GM10266 (cell line): ENCODE data around the gene ZNF575.
A peak's percentile ranks its signal among the peaks of the same experiment; 100 is the strongest.

Experiments used
- DNase-seq: peaks from one replicate; pipeline ENCODE4 v3.0.0; 2012; ENCODE audit errors: extremely low spot score
- TF ChIP-seq, protein P1 (sequence below): IDR thresholded peaks from 2 replicates; pipeline ENCODE4 v1.5.1; 2012; ENCODE audit warnings: mild to moderate bottlenecking, low read depth; ENCODE audit not compliant: control insufficient read depth, insufficient read depth; ENCODE audit errors: missing control alignments

The ZNF575 gene

DNA sequence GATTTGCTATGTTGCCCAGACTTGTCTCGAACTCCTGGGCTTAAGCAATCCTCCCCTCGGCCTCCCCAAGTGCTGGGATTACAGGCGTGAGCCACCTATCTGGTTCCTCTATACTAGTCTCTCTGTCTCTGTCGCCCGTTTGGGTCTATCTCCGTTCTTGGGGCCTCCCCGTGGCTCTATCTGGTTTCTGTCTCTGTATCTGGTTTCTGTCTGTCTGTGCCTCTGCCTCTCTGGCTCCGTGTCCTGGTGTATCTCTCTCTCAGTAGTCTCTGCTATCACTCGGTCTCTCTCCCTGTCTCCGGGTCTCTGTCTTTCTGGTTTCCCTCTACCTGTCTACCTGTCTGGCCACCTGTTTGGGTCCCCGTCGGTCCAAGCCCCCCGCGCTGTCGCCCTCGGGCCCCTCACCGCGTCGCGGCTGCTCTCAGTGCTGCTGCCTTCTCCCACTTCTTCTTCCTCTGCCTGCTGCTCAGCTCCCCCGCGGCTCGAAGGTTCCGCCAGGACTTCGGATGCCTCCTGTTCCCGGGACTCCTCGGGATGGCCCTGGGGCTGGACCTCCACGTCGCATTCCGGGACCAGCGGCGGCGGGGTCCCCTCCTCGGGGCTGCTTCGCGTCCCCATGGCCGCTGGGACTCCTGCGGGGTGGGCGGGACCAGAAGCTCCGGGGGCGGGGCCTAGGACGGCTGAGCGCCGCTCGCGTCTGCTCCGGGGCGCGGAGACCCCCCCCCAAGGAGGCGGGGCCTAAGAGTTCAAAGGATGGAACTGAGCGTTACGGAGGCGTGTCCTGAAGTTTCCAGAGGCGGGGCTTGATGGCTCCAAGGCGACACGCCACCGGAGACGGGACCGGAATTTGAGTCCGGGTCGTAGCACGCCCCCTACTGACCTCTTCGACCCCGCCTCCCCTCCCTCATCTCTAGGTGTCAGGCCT, 29.2 kb upstream of the ZNF575 start:
- TF ChIP-seq, protein P1, sequence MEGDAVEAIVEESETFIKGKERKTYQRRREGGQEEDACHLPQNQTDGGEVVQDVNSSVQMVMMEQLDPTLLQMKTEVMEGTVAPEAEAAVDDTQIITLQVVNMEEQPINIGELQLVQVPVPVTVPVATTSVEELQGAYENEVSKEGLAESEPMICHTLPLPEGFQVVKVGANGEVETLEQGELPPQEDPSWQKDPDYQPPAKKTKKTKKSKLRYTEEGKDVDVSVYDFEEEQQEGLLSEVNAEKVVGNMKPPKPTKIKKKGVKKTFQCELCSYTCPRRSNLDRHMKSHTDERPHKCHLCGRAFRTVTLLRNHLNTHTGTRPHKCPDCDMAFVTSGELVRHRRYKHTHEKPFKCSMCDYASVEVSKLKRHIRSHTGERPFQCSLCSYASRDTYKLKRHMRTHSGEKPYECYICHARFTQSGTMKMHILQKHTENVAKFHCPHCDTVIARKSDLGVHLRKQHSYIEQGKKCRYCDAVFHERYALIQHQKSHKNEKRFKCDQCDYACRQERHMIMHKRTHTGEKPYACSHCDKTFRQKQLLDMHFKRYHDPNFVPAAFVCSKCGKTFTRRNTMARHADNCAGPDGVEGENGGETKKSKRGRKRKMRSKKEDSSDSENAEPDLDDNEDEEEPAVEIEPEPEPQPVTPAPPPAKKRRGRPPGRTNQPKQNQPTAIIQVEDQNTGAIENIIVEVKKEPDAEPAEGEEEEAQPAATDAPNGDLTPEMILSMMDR: peak; percentile 49
- DNase-seq: peak; percentile 99

DNA sequence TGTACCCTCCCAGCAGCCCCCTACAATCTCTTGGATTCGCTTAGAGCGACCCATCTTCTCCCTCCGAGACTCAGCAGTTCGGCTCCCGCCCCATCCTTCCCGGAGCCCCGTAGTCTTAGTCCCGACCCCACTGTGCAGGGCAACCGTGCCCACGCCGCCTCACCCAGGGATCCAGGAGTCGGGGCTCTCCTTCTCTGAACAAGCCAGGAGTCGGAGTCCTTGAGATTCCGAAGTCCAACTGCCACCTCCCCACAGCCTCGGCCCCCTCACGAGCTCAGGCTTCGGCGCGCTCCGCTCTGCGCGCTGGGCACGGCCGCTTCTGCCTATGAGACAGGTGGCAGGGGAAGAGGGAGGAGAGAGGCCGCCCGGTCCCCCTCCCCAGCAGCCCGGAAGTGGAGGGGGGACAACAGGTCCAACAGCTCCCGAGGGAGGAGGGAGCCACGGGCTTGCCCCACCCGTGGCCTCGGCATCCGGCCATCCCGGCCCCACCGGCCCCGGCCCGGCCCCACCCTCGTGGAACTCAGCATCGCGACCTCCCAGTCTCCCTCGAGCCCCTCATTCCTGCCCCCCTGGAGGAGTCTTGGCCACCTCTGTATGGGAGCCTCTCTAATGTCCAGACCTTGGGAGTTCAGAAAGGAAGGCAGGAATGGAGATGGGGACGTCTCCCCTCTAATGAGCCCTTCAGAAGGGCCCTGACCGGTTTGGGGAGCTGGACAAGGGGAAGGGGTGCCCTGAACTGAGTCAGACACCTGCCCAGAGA, 28.4 kb upstream of the ZNF575 start, which contains the start of gene PHLDB3:
PHLDB3 (minus strand) TSS at position 321 of the 760 bp plus-strand sequence. CDS start 628 bp downstream, outside the sequence.
- no peak for DNase-seq
- TF ChIP-seq, protein P1: no peak

DNA sequence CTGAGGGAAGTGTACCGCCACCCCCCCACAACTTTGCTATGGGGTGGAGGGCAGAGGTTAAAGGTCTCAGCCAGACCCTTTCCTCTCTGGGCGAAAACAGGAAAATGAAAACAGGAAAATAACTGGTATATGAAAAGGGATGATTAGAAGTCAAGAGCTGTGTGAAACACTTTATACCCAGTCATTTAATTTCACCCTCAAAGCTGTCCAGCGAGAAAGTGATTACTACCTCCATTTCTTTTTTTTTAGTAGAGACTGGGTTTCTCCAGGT, 27.9 kb upstream of the ZNF575 start:
- TF ChIP-seq, protein P1: no peak
- DNase-seq: no peak

DNA sequence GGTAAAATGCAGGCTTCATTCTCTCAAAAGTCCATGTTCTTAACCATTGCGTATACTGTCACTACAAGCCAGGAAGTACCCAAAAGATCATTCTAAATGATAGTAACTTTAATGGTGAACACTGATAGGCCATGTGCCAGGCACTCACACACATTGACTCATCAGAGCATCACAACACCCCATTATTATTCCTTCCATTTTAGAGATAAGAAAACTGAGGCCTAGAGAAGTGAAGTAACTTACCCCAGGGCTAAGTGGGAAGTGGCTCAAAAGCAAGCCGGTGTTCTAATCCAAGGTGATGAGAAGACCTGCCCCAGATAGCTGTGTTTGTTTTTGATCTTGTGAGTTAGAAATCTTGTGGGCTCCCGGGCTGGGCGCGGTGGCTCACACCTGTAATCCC, 27.0 kb upstream of the ZNF575 start:
- DNase-seq: no peak
- TF ChIP-seq, protein P1: no peak

DNA sequence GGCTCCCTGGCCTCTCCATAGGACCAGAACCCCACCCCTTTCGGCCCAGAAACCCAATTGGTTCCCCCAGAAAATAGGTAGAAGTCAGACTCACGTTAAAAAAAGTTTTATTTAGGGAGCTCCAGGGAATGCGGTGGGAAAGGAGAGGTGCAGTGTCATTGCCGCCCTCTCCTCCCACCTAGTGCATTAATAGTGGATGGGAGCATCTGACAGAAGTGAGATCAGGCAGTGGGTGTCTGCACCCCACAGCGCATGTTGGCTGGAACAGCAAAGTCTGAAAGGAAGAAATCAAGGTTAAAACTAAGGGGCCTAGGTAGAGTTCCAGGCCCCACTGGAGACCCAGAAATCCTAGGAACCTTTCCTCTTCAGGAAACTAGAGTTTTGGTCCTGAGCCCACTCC, 26.4 kb upstream of the ZNF575 start:
- no peak for DNase-seq

DNA sequence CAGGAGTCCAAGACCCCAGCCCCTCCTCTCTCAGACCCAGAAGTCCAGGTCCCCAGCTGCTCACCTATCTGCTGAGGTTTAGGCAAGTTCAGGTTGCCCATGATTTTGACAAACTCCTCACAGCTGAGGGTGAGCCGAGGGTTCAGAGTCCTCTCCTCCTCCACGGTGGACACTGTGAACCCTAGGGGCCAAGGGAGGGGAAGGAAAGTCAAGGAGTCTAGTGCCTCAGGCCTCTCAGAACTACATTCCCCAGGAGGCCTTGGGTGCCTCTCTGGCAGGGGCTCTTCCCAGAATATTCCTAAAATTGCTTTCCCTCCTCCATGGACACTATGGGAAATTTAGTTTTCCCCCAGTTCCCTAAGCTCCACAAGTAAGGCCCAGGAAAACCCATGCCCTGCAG, 25.1 kb upstream of the ZNF575 start:
- no peak for DNase-seq

More for the DNA sequence above, 26.4 kb upstream of the ZNF575 start:
- TF ChIP-seq, protein P1: no peak

More for the DNA sequence above, 25.1 kb upstream of the ZNF575 start:
- TF ChIP-seq, protein P1: no peak
